GM19467 (cell line): Measurements from ENCODE around the gene ATXN10.
"Not testable (repeated sequence)": the region's sequence is repeated elsewhere in the genome, so short reads cannot be mapped to it uniquely, and the experiment has no call there.

Experiments
- ATAC-seq: cut with Tn5 transposase; IDR thresholded peaks from one replicate; pipeline ENCODE4 v1.9.1; 2021; ENCODE audit warnings: mild to moderate bottlenecking, moderate library complexity; ENCODE audit not compliant: unreplicated experiment

The ATXN10 gene

GRCh38 chr22:45671783-45672563, at the start of gene ATXN10:
ATXN10 (plus strand) TSS chr22:45671834; CDS start chr22:45672064, 230 bp downstream.
- ATAC-seq = peak; percentile 46

GRCh38 chr22:45621836-45622600, 49.6 kb upstream of the ATXN10 start:
- ATAC-seq = no peak

GRCh38 chr22:45623464-45624145, 48.0 kb upstream of the ATXN10 start:
- not testable (repeated sequence) for ATAC-seq

- ATAC-seq = no peak
These were observed 45.4 kb upstream of the ATXN10 start for GRCh38 chr22:45626198-45626651.

- ATAC-seq = no peak
These were observed 44.0 kb upstream of the ATXN10 start for GRCh38 chr22:45627489-45628233.

- no peak for ATAC-seq
These were observed 43.1 kb upstream of the ATXN10 start for GRCh38 chr22:45628515-45628914.

GRCh38 chr22:45629469-45630089, 42.1 kb upstream of the ATXN10 start:
- ATAC-seq = no peak

GRCh38 chr22:45630436-45630835, 41.2 kb upstream of the ATXN10 start:
- ATAC-seq = no peak

GRCh38 chr22:45631140-45631840, 40.3 kb upstream of the ATXN10 start:
- ATAC-seq = no peak

- ATAC-seq = no peak
These were observed 39.8 kb upstream of the ATXN10 start for GRCh38 chr22:45631841-45632238.

GRCh38 chr22:45632791-45633515, 38.7 kb upstream of the ATXN10 start:
- ATAC-seq = no peak

- ATAC-seq = no peak
These were observed 35.0 kb upstream of the ATXN10 start for GRCh38 chr22:45636683-45637082.

GRCh38 chr22:45638197-45638596, 33.4 kb upstream of the ATXN10 start:
- no peak for ATAC-seq

- ATAC-seq = no peak
These were observed 32.5 kb upstream of the ATXN10 start for GRCh38 chr22:45638834-45639746.

GRCh38 chr22:45639747-45640102, 31.9 kb upstream of the ATXN10 start:
- ATAC-seq = no peak

GRCh38 chr22:45640291-45640940, 31.2 kb upstream of the ATXN10 start:
- no peak for ATAC-seq

GRCh38 chr22:45640941-45641621, 30.6 kb upstream of the ATXN10 start:
- ATAC-seq = no peak
